GM12878 (cell line): Measurements from ENCODE around the gene FALEC. TPM values are rescaled to one million over a fixed set of nuclear protein-coding genes. Genes with fewer than 3 reads are reported as not detected.

Source experiments
- ATAC-seq: fragments of 200-7000 bp; cut with Tn5 transposase; 3 replicates; pipeline ENCODE4 v1.9.1; 2020; ENCODE audit warnings: mild to moderate bottlenecking, moderate library complexity
- BruUV-seq: library from RNA; stranded (reverse); fragments of 400-500 nt; replicated peaks from 2 replicates; lab custom pipeline; 2021; lab: Mats Ljungman, UMichigan
- CTCF ChIA-PET: fragments of 300-600 bp; sonication (Branson Sonifier 250); formaldehyde crosslinking; extraction: SDS; loops from one replicate; lab custom pipeline; 2021; ENCODE audit warnings: inconsistent platforms; lab: Yijun Ruan, JAX
- POLR2A ChIA-PET: fragments of 350-600 bp; formaldehyde crosslinking; extraction: SDS; loops from one replicate; lab custom pipeline; 2021; ENCODE audit warnings: inconsistent platforms; lab: Charles Lee
- RAD21 ChIA-PET: fragments of 300-600 bp; sonication (Branson Sonifier 250); formaldehyde crosslinking; loops from one replicate; lab custom pipeline; 2023; ENCODE audit warnings: antibody characterized with exemption; ENCODE audit not compliant: unreplicated experiment; lab: Charles Lee
- SMC1A ChIA-PET: fragments of 300-600 bp; sonication (Branson Sonifier 250); formaldehyde crosslinking; loops from one replicate; lab custom pipeline; 2023; ENCODE audit not compliant: unreplicated experiment, uncharacterized antibody; lab: Charles Lee
- DNase-seq: peaks from one replicate; pipeline ENCODE4 v3.0.0-alpha.2; 2011; ENCODE audit warnings: low read depth, low spot score
- FAIRE-seq: peaks from 3 replicates; lab custom pipeline; 2011; peaks lifted over from hg19 to GRCh38; lab: Jason Lieb, UNC
- H2AFZ ChIP-seq: 2 replicates; pipeline ENCODE4 v1.6.0; 2011; ENCODE audit warnings: low read depth, low read length, control low read depth; ENCODE audit not compliant: control insufficient read depth
- H3K27ac ChIP-seq: 2 replicates; pipeline ENCODE4 v1.5.1; 2011; ENCODE audit warnings: control low read depth; ENCODE audit not compliant: control insufficient read depth, insufficient read depth
- H3K27me3 ChIP-seq, 2 experiments: replicated peaks in 1 of 2; 2 replicates each; pipeline versions ENCODE4 v1.6.0 to v1.6.1; 2011; ENCODE audit warnings: low read length in 1 of 2; ENCODE audit not compliant: control insufficient read depth in 2 of 2, insufficient read depth in 2 of 2
- H3K36me3 ChIP-seq, 2 experiments: 2 replicates each; pipeline ENCODE4 v1.5.1; 2011; ENCODE audit warnings: low read length in 1 of 2; ENCODE audit not compliant: control insufficient read depth in 2 of 2, insufficient read depth in 2 of 2
- H3K4me1 ChIP-seq: 2 replicates; pipeline ENCODE4 v1.6.1; 2011; ENCODE audit warnings: mild to moderate bottlenecking, low read length, moderate library complexity, mixed read lengths; ENCODE audit not compliant: control insufficient read depth, insufficient read depth
- H3K4me2 ChIP-seq: 2 replicates; pipeline ENCODE4 v1.6.0; 2011; ENCODE audit warnings: control low read depth; ENCODE audit not compliant: control insufficient read depth, insufficient read depth
- H3K4me3 ChIP-seq: fragments of 200-600 bp; sonication (generic); 2 replicates; pipeline ENCODE4 v1.5.1; 2016
- H3K79me2 ChIP-seq: 2 replicates; pipeline ENCODE4 v1.6.0; 2011; ENCODE audit warnings: low read length; ENCODE audit not compliant: control insufficient read depth, insufficient read depth
- H3K9ac ChIP-seq: 2 replicates; pipeline ENCODE4 v1.8.0; 2011; ENCODE audit warnings: low read length, control low read depth, mixed read lengths; ENCODE audit not compliant: control insufficient read depth, insufficient read depth
- H3K9me3 ChIP-seq: replicated peaks from 3 replicates; pipeline ENCODE4 v1.5.1; 2011; ENCODE audit warnings: mild to moderate bottlenecking, low read length; ENCODE audit not compliant: control insufficient read depth, insufficient read depth
- H4K20me1 ChIP-seq: 2 replicates; pipeline ENCODE4 v1.6.0; 2011; ENCODE audit not compliant: control insufficient read depth, insufficient read depth
- CBX5 ChIP-seq: sonication (generic); IDR thresholded peaks from 2 replicates; pipeline ENCODE4 v1.6.1; 2016; ENCODE audit warnings: low read depth, moderate library complexity, mild to moderate bottlenecking, inconsistent platforms
- CEBPZ ChIP-seq: fragments of 150-350 bp; IDR thresholded peaks from 2 replicates; pipeline ENCODE4 v1.6.1; 2016; ENCODE audit warnings: low read depth, low read length
- EP300 ChIP-seq, 2 experiments: fragments of 150-350 bp in 1 of 2; IDR thresholded peaks; 2 replicates each; pipeline ENCODE4 v1.6.1; 2011 to 2012; ENCODE audit warnings: low read depth in 2 of 2, low read length in 2 of 2, borderline replicate concordance in 1 of 2, improper control_type of control experiment in 1 of 2, inconsistent platforms in 1 of 2; ENCODE audit not compliant: control insufficient read depth in 1 of 2
- ETV6 ChIP-seq, 2 experiments: fragments of 450-650 bp in 1 of 2; IDR thresholded peaks in 1 of 2; conservative IDR thresholded peaks in 1 of 2; 2 replicates each; pipeline ENCODE4 v1.6.1; 2014; ENCODE audit warnings: antibody characterized with exemption in 1 of 2, borderline replicate concordance in 1 of 2, low read depth in 1 of 2, mild to moderate bottlenecking in 1 of 2, moderate library complexity in 1 of 2
- FOXK2 ChIP-seq: fragments of 450-650 bp; IDR thresholded peaks from 2 replicates; pipeline ENCODE4 v1.6.1; 2017; ENCODE audit warnings: mild to moderate bottlenecking, moderate library complexity
- HDGF ChIP-seq: fragments of 450-650 bp; IDR thresholded peaks from 2 replicates; pipeline ENCODE4 v1.6.1; 2016; ENCODE audit warnings: antibody characterized with exemption
- MLLT1 ChIP-seq: fragments of 450-650 bp; IDR thresholded peaks from 2 replicates; pipeline ENCODE4 v1.6.1; 2016; ENCODE audit warnings: mild to moderate bottlenecking
- NFIC ChIP-seq: IDR thresholded peaks from 2 replicates; pipeline ENCODE4 v1.6.1; 2012; ENCODE audit warnings: low read depth, mild to moderate bottlenecking, inconsistent platforms, low read length, moderate library complexity
- RB1 ChIP-seq: fragments of 450-650 bp; formaldehyde crosslinking; IDR thresholded peaks from 2 replicates; pipeline ENCODE4 v1.6.1; 2017; ENCODE audit warnings: mild to moderate bottlenecking, borderline replicate concordance
- USF2 ChIP-seq: IDR thresholded peaks from 2 replicates; pipeline ENCODE4 v1.6.1; 2011; ENCODE audit warnings: low read depth, low read length, improper control_type of control experiment, borderline replicate concordance
- ZNF24 ChIP-seq: fragments of 450-650 bp; IDR thresholded peaks from 2 replicates; pipeline ENCODE4 v1.6.1; 2017; ENCODE audit warnings: antibody characterized with exemption, mild to moderate bottlenecking
- ZNF622 ChIP-seq: fragments of 450-650 bp; IDR thresholded peaks from 2 replicates; pipeline ENCODE4 v1.6.1; 2017; ENCODE audit warnings: mild to moderate bottlenecking, inconsistent platforms
- ZNF687 ChIP-seq: fragments of 450-650 bp; IDR thresholded peaks from 2 replicates; pipeline ENCODE4 v1.6.1; 2017; ENCODE audit warnings: mild to moderate bottlenecking, moderate library complexity
- ZZZ3 ChIP-seq: IDR thresholded peaks from 2 replicates; pipeline ENCODE4 v1.6.1; 2011; ENCODE audit warnings: low read depth; ENCODE audit not compliant: control insufficient read depth, insufficient read length
- WGBS: methylation state at CpG from one replicate; pipeline ENCODE4 v1.1.6; 2016; ENCODE audit warnings: low lambda C conversion rate; ENCODE audit not compliant: insufficient replicate concordance, insufficient coverage; ENCODE audit errors: missing lambda C conversion rate; 5-methylcytosine and 5-hydroxymethylcytosine counted together
- in situ Hi-C: fragments of 300-500 bp; cut with MboI; formaldehyde crosslinking; loops from 9 replicates; pipeline ENCODE4 v1.14.3; 2018; ENCODE audit warnings: mixed read lengths
- intact Hi-C: fragments of 100-400 bp; cut with micrococcal nuclease; formaldehyde crosslinking; loops from one replicate; pipeline ENCODE4 v1.14.2; 2022; ENCODE audit not compliant: unreplicated experiment
- polyA plus RNA-seq, 11 experiments: library from polyadenylated mRNA; depleted of rRNA in 4 of 11; unstranded in 6 of 11; stranded (reverse) in 5 of 11; fragments of >200 nt; fragmentation: Nextera tagmentation in 4 of 11; fragmentation: Illumina TruSeq in 1 of 11; extraction: Ambion mirVana in 4 of 11; extraction: Trizol in 1 of 11; gene quantifications; 1 replicate in 1 of 11; 2 replicates in 10 of 11; pipeline versions ENCODE4 v1.2.1 to v1.2.3, GENCODE V29; 2011 to 2016; ENCODE audit warnings: inconsistent platforms in 2 of 11, missing spikeins in 2 of 11, low read depth in 1 of 11
- total RNA-seq, 4 experiments: library from RNA; depleted of rRNA in 3 of 4; stranded (reverse); fragments of >200 nt in 3 of 4; fragmentation: Illumina TruSeq in 1 of 4; extraction: Trizol in 1 of 4; gene quantifications; 2 replicates each; pipeline versions ENCODE4 v1.2.1 to v1.2.3, GENCODE V29; 2013 to 2021

FALEC gene
- total and polyA plus RNA-seq, 10 of the 15 experiments (the other 5 are each of a cell fraction or from before 2014, with no cell fraction given) = 0.21 to 0.71 (median 0.32) TPM; not detected in 3

GRCh38 chr1:150514260-150514659 lies 1.3 kb upstream of the FALEC start:
- Histone ChIP-seq H3K4me3 (no peak overlapping the region), H3K4me2 (no peak overlapping the region), H3K79me2 (no peaks in the 10 kb centered on the region), H2AFZ (no peak overlapping the region), H3K9me3 (no peaks in the 10 kb centered on the region), H3K9ac (no peak overlapping the region), H3K27ac (no peak overlapping the region), H3K27me3 (no peaks in the 10 kb centered on the region), H4K20me1 (no peaks in the 10 kb centered on the region), H3K4me1 (peaks cover 19% of the 10 kb centered on the region), H3K36me3 (no peaks in the 10 kb centered on the region; a peak in 1 of 4 replicates)
- no TSS peak for BruUV-seq
- 58% methylated on average over 9 of the region's 9 CpGs for WGBS
- ChIA-PET POLR2A (interaction anchor here (0.7 to 0.9 kb wide), 2 partner anchors 18 to 24 kb away, joined by 3 read pairs; no protein-coding TSS in a partner anchor), CTCF (interaction anchor here (1.9 kb wide), 1 partner anchor 18 kb away, joined by 7 read pairs; no protein-coding TSS in a partner anchor), RAD21 (interaction anchor here (1.3 kb wide), 1 partner anchor 65 kb away, joined by 4 read pairs; the partner anchor contains the start of gene MCL1), SMC1A (interaction anchor here (4.1 kb wide), 1 partner anchor 17 kb away, joined by 26 read pairs; no protein-coding TSS in a partner anchor)
- intact Hi-C loops = no loop called here
- DNase-seq (no peak), ATAC-seq (no peak), FAIRE-seq (no peak)
- in situ Hi-C loops = no loop called here
- no peak for TF ChIP-seq FOXK2
- no peak for TF ChIP-seq ZZZ3
- TF ChIP-seq ZNF622 = no peak
- no peak for TF ChIP-seq CBX5
- TF ChIP-seq RB1 = no peak
- TF ChIP-seq NFIC = no peak
- TF ChIP-seq MLLT1 = no peak
- TF ChIP-seq HDGF = no peak
- TF ChIP-seq USF2 = no peak
- TF ChIP-seq ZNF687 = no peak
- no peak for TF ChIP-seq CEBPZ
- no peak for TF ChIP-seq EP300 (IDR thresholded peaks at IDR 0.05; ENCODE audit: borderline replicate concordance in 1 of 2, control insufficient read depth in 1 of 2, low read depth in 2 of 2, low read length in 2 of 2)
- TF ChIP-seq ETV6 (conservative IDR thresholded peaks at IDR 0.05 in 1 of 2, IDR thresholded peaks at IDR 0.05 in 1 of 2; ENCODE audit: borderline replicate concordance in 1 of 2, low read depth in 1 of 2) = no peak
- no peak for TF ChIP-seq ZNF24
